Peyer's patch (tissue), 4 donors: ENCODE measurements around the gene SBF2.

Experiments
- CTCF ChIP-seq, 6 experiments: fragments of 450-650 bp in 4 of 6; fragments of 200-600 bp in 2 of 6; sonication (generic) in 1 of 6; IDR thresholded peaks; one replicate each; pipeline ENCODE4 v1.5.1; 2017 to 2019; ENCODE audit warnings: antibody characterized with exemption in 6 of 6, mild to moderate bottlenecking in 3 of 6, moderate library complexity in 1 of 6
- POLR2A ChIP-seq, 2 donors: fragments of 450-650 bp; IDR thresholded peaks; one replicate each; pipeline ENCODE4 v1.5.1; 2017; ENCODE audit warnings: antibody characterized with exemption in 2 of 2, mild to moderate bottlenecking in 2 of 2, moderate library complexity in 2 of 2

GRCh38 chr11:9740202-9740883 is 553.7 kb downstream of the SBF2 start:
- TF ChIP-seq CTCF (IDR thresholded peaks at IDR 0.05) (no peak), POLR2A (IDR thresholded peaks at IDR 0.05) (no peak)
